ENCODE results near the gene SMYD3. TPM values are rescaled to one million over a fixed set of nuclear protein-coding genes. Genes with fewer than 3 reads are reported as not detected.
"Not testable (repeated sequence)": the region's sequence is repeated elsewhere in the genome, so short reads cannot be mapped to it uniquely, and the experiment has no call there.

Gene SMYD3
- total and polyA plus RNA-seq, 5 donors from 2014 or later: 17.7 to 36.6 (median 28.9) TPM

GRCh38 chr1:245751726-245752470 lies 755.2 kb downstream of the SMYD3 start:
- peaks cover 0 to 6% (median 1%) of the 10 kb centered on the region in 4 donors for H3K4me1 Mint-ChIP-seq
- H3K27ac Mint-ChIP-seq: no peak overlapping the region
- Histone ChIP-seq H3K9me3 (ENCODE audit: control insufficient read depth in 2 of 2, low read length in 2 of 2) (peaks cover 0 to 5% of the 10 kb centered on the region in 2 experiments), H3K4me1 (ENCODE audit: control insufficient read depth, insufficient read depth, low read length, poor library complexity, severe bottlenecking) (no peaks in the 10 kb centered on the region), H3K4me3 (ENCODE audit: low read depth, low read length) (no peak overlapping the region), H3K36me3 (ENCODE audit: control insufficient read depth, insufficient read depth, low read length) (peaks cover 5% of the 10 kb centered on the region), H3K27me3 (ENCODE audit: control insufficient read depth, insufficient read depth, low read length) (no peaks in the 10 kb centered on the region), H3K27ac (ENCODE audit: insufficient read depth, low read length, poor library complexity, severe bottlenecking) (no peak overlapping the region)
- no peak for ATAC-seq (ENCODE audit: low read depth in 2 of 2)
- peaks cover 53% of the 10 kb centered on the region for H3K36me3 Mint-ChIP-seq
- H3K9me3 Mint-ChIP-seq: peaks cover 0 to 8% (median 2%) of the 10 kb centered on the region in 7 donors
- no peak for DNase-seq
- H3K4me3 Mint-ChIP-seq: no peak overlapping the region
- no peaks in the 10 kb centered on the region for H3K27me3 Mint-ChIP-seq

- ATAC-seq (ENCODE audit: low read depth in 2 of 2): no peak
- Mint-ChIP-seq H3K27me3 (no peaks in the 10 kb centered on the region), H3K36me3 (peaks cover 60% of the 10 kb centered on the region), H3K27ac (peak overlapping the region in 1 of 3 donors; percentile 67), H3K9me3 (peaks cover 0 to 10% (median 3%) of the 10 kb centered on the region in 7 donors), H3K4me1 (peaks cover 0 to 6% (median 1%) of the 10 kb centered on the region in 4 donors), H3K4me3 (no peak overlapping the region)
- no peak for DNase-seq
- H3K27me3 ChIP-seq (ENCODE audit: control insufficient read depth, insufficient read depth, low read length): no peaks in the 10 kb centered on the region
- H3K4me3 ChIP-seq (ENCODE audit: low read depth, low read length): no peak overlapping the region
- H3K36me3 ChIP-seq (ENCODE audit: control insufficient read depth, insufficient read depth, low read length): peaks cover 5% of the 10 kb centered on the region
- no peaks in the 10 kb centered on the region for H3K4me1 ChIP-seq (ENCODE audit: control insufficient read depth, insufficient read depth, low read length, poor library complexity, severe bottlenecking)
- no peak overlapping the region for H3K27ac ChIP-seq (ENCODE audit: insufficient read depth, low read length, poor library complexity, severe bottlenecking)
- H3K9me3 ChIP-seq (ENCODE audit: control insufficient read depth in 2 of 2, low read length in 2 of 2): peaks cover 0 to 5% of the 10 kb centered on the region in 2 experiments
Measured at GRCh38 chr1:245751116-245751515, 756.0 kb downstream of the SMYD3 start.

- no peak overlapping the region for H3K27ac Mint-ChIP-seq
- peaks cover 5% of the 10 kb centered on the region for H3K36me3 ChIP-seq (ENCODE audit: control insufficient read depth, insufficient read depth, low read length)
- no peak overlapping the region for H3K27ac ChIP-seq (ENCODE audit: insufficient read depth, low read length, poor library complexity, severe bottlenecking)
- no peaks in the 10 kb centered on the region for H3K27me3 ChIP-seq (ENCODE audit: control insufficient read depth, insufficient read depth, low read length)
- H3K4me1 Mint-ChIP-seq: peaks cover 0 to 3% (median under 1%) of the 10 kb centered on the region in 4 donors
- ATAC-seq (ENCODE audit: low read depth in 2 of 2) (no peak), DNase-seq (no peak)
- peaks cover 60% of the 10 kb centered on the region for H3K36me3 Mint-ChIP-seq
- H3K27me3 Mint-ChIP-seq: no peaks in the 10 kb centered on the region
- H3K4me3 Mint-ChIP-seq: no peak overlapping the region
- peaks cover 0 to 15% (median 2%) of the 10 kb centered on the region in 7 donors for H3K9me3 Mint-ChIP-seq
- no peaks in the 10 kb centered on the region for H3K4me1 ChIP-seq (ENCODE audit: control insufficient read depth, insufficient read depth, low read length, poor library complexity, severe bottlenecking)
- peaks cover 0 to 3% of the 10 kb centered on the region in 2 experiments for H3K9me3 ChIP-seq (ENCODE audit: control insufficient read depth in 2 of 2, low read length in 2 of 2)
- no peak overlapping the region for H3K4me3 ChIP-seq (ENCODE audit: low read depth, low read length)
Measured at GRCh38 chr1:245750261-245750660, 756.8 kb downstream of the SMYD3 start.

DNA sequence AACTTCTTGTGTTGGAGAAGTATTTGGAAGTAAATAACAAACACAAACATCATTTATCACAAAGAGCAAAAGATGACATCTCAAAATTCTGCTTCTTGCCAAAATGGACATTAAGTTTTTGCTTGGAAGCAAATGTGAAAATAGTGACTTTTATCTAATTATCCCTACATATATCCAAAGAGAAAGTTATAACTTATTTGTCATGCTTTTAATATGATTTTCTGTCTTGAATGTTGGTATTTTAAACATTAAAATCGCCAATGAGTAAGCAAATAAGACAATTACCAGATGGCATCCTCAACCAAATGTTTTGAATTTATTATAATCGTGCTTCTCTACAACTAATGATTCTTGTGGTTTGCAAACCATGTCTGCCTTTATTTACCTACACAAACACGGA lies 758.0 kb downstream of the SMYD3 start:
- Histone ChIP-seq H3K27ac (ENCODE audit: insufficient read depth, low read length, poor library complexity, severe bottlenecking) (no peak overlapping the region), H3K36me3 (ENCODE audit: control insufficient read depth, insufficient read depth, low read length) (peaks cover 5% of the 10 kb centered on the region), H3K27me3 (ENCODE audit: control insufficient read depth, insufficient read depth, low read length) (no peaks in the 10 kb centered on the region), H3K4me1 (ENCODE audit: control insufficient read depth, insufficient read depth, low read length, poor library complexity, severe bottlenecking) (no peaks in the 10 kb centered on the region), H3K9me3 (ENCODE audit: control insufficient read depth in 2 of 2, low read length in 2 of 2) (no peaks in the 10 kb centered on the region), H3K4me3 (ENCODE audit: low read depth, low read length) (no peak overlapping the region)
- Mint-ChIP-seq H3K9me3 (peaks cover 0 to 18% (median 4%) of the 10 kb centered on the region in 7 donors), H3K36me3 (peaks cover 55% of the 10 kb centered on the region), H3K27me3 (no peaks in the 10 kb centered on the region), H3K4me3 (no peak overlapping the region), H3K4me1 (no peaks in the 10 kb centered on the region), H3K27ac (no peak overlapping the region)
- DNase-seq: no peak
- ATAC-seq (ENCODE audit: low read depth in 2 of 2): no peak

- peaks cover 55% of the 10 kb centered on the region for H3K36me3 Mint-ChIP-seq
- DNase-seq: no peak
- H3K4me3 Mint-ChIP-seq: no peak overlapping the region
- no peaks in the 10 kb centered on the region for H3K4me1 ChIP-seq (ENCODE audit: control insufficient read depth, insufficient read depth, low read length, poor library complexity, severe bottlenecking)
- H3K27ac ChIP-seq (ENCODE audit: insufficient read depth, low read length, poor library complexity, severe bottlenecking): no peak overlapping the region
- no peak for ATAC-seq (ENCODE audit: low read depth in 2 of 2)
- H3K27ac Mint-ChIP-seq: no peak overlapping the region
- H3K4me1 Mint-ChIP-seq: no peaks in the 10 kb centered on the region
- no peaks in the 10 kb centered on the region for H3K27me3 ChIP-seq (ENCODE audit: control insufficient read depth, insufficient read depth, low read length)
- no peak overlapping the region for H3K4me3 ChIP-seq (ENCODE audit: low read depth, low read length)
- H3K9me3 Mint-ChIP-seq: peaks cover 0 to 18% (median 5%) of the 10 kb centered on the region in 7 donors
- no peaks in the 10 kb centered on the region for H3K27me3 Mint-ChIP-seq
- peaks cover 5% of the 10 kb centered on the region for H3K36me3 ChIP-seq (ENCODE audit: control insufficient read depth, insufficient read depth, low read length)
- H3K9me3 ChIP-seq (ENCODE audit: control insufficient read depth in 2 of 2, low read length in 2 of 2): no peaks in the 10 kb centered on the region
Measured at GRCh38 chr1:245748646-245749045, 758.4 kb downstream of the SMYD3 start.

GRCh38 chr1:245748240-245748639 lies 758.8 kb downstream of the SMYD3 start:
- Histone ChIP-seq H3K4me1 (ENCODE audit: control insufficient read depth, insufficient read depth, low read length, poor library complexity, severe bottlenecking) (no peaks in the 10 kb centered on the region), H3K9me3 (ENCODE audit: control insufficient read depth in 2 of 2, low read length in 2 of 2) (no peaks in the 10 kb centered on the region), H3K4me3 (ENCODE audit: low read depth, low read length) (no peak overlapping the region), H3K27ac (ENCODE audit: insufficient read depth, low read length, poor library complexity, severe bottlenecking) (no peak overlapping the region), H3K27me3 (ENCODE audit: control insufficient read depth, insufficient read depth, low read length) (no peaks in the 10 kb centered on the region), H3K36me3 (ENCODE audit: control insufficient read depth, insufficient read depth, low read length) (peaks cover 5% of the 10 kb centered on the region)
- Mint-ChIP-seq H3K4me3 (no peak overlapping the region), H3K9me3 (peaks cover 0 to 18% (median 5%) of the 10 kb centered on the region in 7 donors), H3K27ac (no peak overlapping the region), H3K27me3 (no peaks in the 10 kb centered on the region), H3K36me3 (peaks cover 53% of the 10 kb centered on the region), H3K4me1 (no peaks in the 10 kb centered on the region)
- ATAC-seq (ENCODE audit: low read depth in 2 of 2) (no peak), DNase-seq (no peak)

GRCh38 chr1:245742896-245743295 lies 764.2 kb downstream of the SMYD3 start:
- Mint-ChIP-seq H3K4me1 (no peaks in the 10 kb centered on the region), H3K27ac (no peak overlapping the region), H3K9me3 (peaks cover 0 to 24% (median 3%) of the 10 kb centered on the region in 7 donors), H3K36me3 (peaks cover 17% of the 10 kb centered on the region), H3K27me3 (no peaks in the 10 kb centered on the region), H3K4me3 (no peak overlapping the region)
- Histone ChIP-seq H3K4me3 (ENCODE audit: low read depth, low read length) (no peak overlapping the region), H3K36me3 (ENCODE audit: control insufficient read depth, insufficient read depth, low read length) (no peaks in the 10 kb centered on the region), H3K27me3 (ENCODE audit: control insufficient read depth, insufficient read depth, low read length) (no peaks in the 10 kb centered on the region), H3K9me3 (ENCODE audit: control insufficient read depth in 2 of 2, low read length in 2 of 2) (no peaks in the 10 kb centered on the region), H3K27ac (ENCODE audit: insufficient read depth, low read length, poor library complexity, severe bottlenecking) (no peak overlapping the region), H3K4me1 (ENCODE audit: control insufficient read depth, insufficient read depth, low read length, poor library complexity, severe bottlenecking) (no peaks in the 10 kb centered on the region)
- no peak for ATAC-seq (ENCODE audit: low read depth in 2 of 2)
- no peak for DNase-seq

DNA sequence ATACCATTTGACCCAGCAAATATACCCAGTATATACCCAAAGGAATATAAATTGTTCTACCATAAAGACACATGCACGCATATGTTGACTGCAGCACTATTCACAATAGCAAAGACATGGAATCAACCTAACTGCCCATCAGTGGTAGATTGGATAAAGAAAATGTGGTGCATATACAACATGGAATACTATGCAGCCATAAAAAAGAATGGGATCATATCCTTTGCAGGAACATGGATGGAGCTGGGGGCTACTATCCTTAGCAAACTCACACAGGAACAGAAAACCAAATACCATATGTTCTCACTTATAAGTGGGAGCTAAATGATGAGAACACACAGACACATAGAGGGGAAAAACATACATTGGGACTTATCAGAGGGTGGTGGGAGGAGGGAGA lies 766.7 kb downstream of the SMYD3 start:
- H3K9me3 Mint-ChIP-seq: peaks cover 0 to 11% (median 2%) of the 10 kb centered on the region in 7 donors
- H3K36me3 ChIP-seq (ENCODE audit: control insufficient read depth, insufficient read depth, low read length); H3K9me3 ChIP-seq (ENCODE audit: control insufficient read depth in 2 of 2, low read length in 2 of 2); H3K27me3 Mint-ChIP-seq; H3K27ac ChIP-seq (ENCODE audit: insufficient read depth, low read length, poor library complexity, severe bottlenecking); H3K4me1 ChIP-seq (ENCODE audit: control insufficient read depth, insufficient read depth, low read length, poor library complexity, severe bottlenecking); DNase-seq; H3K4me3 Mint-ChIP-seq; H3K4me3 ChIP-seq (ENCODE audit: low read depth, low read length); H3K27me3 ChIP-seq (ENCODE audit: control insufficient read depth, insufficient read depth, low read length); H3K4me1 Mint-ChIP-seq; H3K36me3 Mint-ChIP-seq; ATAC-seq (ENCODE audit: low read depth in 2 of 2); H3K27ac Mint-ChIP-seq: not testable (repeated sequence)

All from CD4-positive, CD25-positive, alpha-beta regulatory T cell (primary cell).